Loucy (cell line): ENCODE data around the gene CHIC2.

Source experiments
- H2AFZ ChIP-seq: fragments of 200-600 bp; sonication (generic); 2 replicates; pipeline ENCODE4 v1.6.0; 2016; ENCODE audit warnings: antibody characterized with exemption, mild to moderate bottlenecking, low read length, moderate library complexity
- H3F3A ChIP-seq: fragments of 200-600 bp; 2 replicates; pipeline ENCODE4 v1.6.0; 2016; ENCODE audit warnings: antibody characterized with exemption, low read depth, mild to moderate bottlenecking
- H3K27me3 ChIP-seq: fragments of 200-600 bp; sonication (generic); 2 replicates; pipeline ENCODE4 v1.6.1; 2014; ENCODE audit warnings: low read length, mild to moderate bottlenecking; ENCODE audit not compliant: insufficient read depth, poor library complexity, severe bottlenecking
- H3K36me3 ChIP-seq: fragments of 200-600 bp; sonication (generic); 2 replicates; pipeline ENCODE4 v1.6.1; 2016; ENCODE audit warnings: low read length; ENCODE audit not compliant: insufficient read depth
- H3K4me1 ChIP-seq: fragments of 200-600 bp; sonication (generic); 2 replicates; pipeline ENCODE4 v1.5.1; 2014; ENCODE audit warnings: low read length, mild to moderate bottlenecking; ENCODE audit not compliant: insufficient read depth, poor library complexity, severe bottlenecking
- H3K4me2 ChIP-seq: fragments of 200-600 bp; sonication (generic); 2 replicates; pipeline ENCODE4 v1.6.0; 2014; ENCODE audit warnings: antibody characterized with exemption, low read length, low read depth, mild to moderate bottlenecking; ENCODE audit not compliant: poor library complexity, severe bottlenecking
- H3K4me3 ChIP-seq: fragments of 200-600 bp; sonication (generic); 2 replicates; pipeline ENCODE4 v1.5.1; 2014; ENCODE audit warnings: low read length, mild to moderate bottlenecking, mixed read lengths; ENCODE audit not compliant: poor library complexity, severe bottlenecking
- H3K79me2 ChIP-seq: fragments of 200-600 bp; sonication (generic); 2 replicates; pipeline ENCODE4 v1.6.1; 2014; ENCODE audit warnings: low read length; ENCODE audit not compliant: insufficient read depth
- H3K9ac ChIP-seq: fragments of 200-600 bp; sonication (generic); 2 replicates; pipeline ENCODE4 v1.6.0; 2014; ENCODE audit warnings: mild to moderate bottlenecking, low read depth, low read length, moderate library complexity; ENCODE audit not compliant: poor library complexity, severe bottlenecking
- H3K9me2 ChIP-seq: fragments of 200-600 bp; sonication (generic); replicated peaks from 2 replicates; pipeline ENCODE4 v1.6.1; 2016; ENCODE audit warnings: low read depth, low read length, mixed read lengths
- H3K9me3 ChIP-seq: fragments of 200-600 bp; sonication (generic); 2 replicates; pipeline ENCODE4 v1.6.1; 2014; ENCODE audit warnings: mild to moderate bottlenecking, antibody characterized with exemption, low read length, low read depth; ENCODE audit not compliant: insufficient read depth
- H4K20me1 ChIP-seq: fragments of 200-600 bp; sonication (generic); 2 replicates; pipeline ENCODE4 v1.6.0; 2014; ENCODE audit warnings: antibody characterized with exemption, low read length, mild to moderate bottlenecking; ENCODE audit not compliant: insufficient read depth, poor library complexity, severe bottlenecking
- CTCF ChIP-seq: fragments of 200-600 bp; sonication (generic); conservative IDR thresholded peaks from 2 replicates; pipeline ENCODE4 v1.5.1; 2014; ENCODE audit warnings: mild to moderate bottlenecking, antibody characterized with exemption, low read length
- EZH2phosphoT487 ChIP-seq: fragments of 200-600 bp; IDR thresholded peaks from 2 replicates; pipeline ENCODE4 v1.6.1; 2018; ENCODE audit warnings: antibody characterized with exemption, mild to moderate bottlenecking, moderate library complexity, borderline replicate concordance

Gene CHIC2

DNA sequence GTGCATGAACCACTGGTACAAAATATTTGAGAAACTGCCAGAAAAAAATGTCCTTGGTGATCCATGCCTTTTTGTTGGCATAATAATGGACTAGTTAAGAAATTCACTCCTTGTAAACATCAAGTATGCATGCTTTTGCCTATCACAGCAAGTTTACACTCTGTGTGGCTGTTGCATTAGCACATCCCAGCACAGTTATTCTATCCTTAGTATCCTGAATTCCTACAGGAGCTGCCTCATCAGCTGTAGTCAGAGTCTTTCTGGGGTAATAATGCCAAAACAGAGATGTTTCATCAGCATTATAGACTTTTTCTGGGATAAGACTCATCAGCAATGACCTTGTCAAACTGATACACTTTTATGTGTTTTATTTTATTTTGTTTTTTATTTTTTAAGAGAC is 82.8 kb downstream of the CHIC2 start:
- Histone ChIP-seq H3K27me3 (no peaks in the 10 kb centered on the region), H3K4me2 (no peak overlapping the region), H3K79me2 (no peaks in the 10 kb centered on the region), H3K9me3 (no peaks in the 10 kb centered on the region), H3F3A (no peaks in the 10 kb centered on the region), H3K4me1 (no peaks in the 10 kb centered on the region), H3K9me2 (no peaks in the 10 kb centered on the region), H3K9ac (no peak overlapping the region), H3K36me3 (no peaks in the 10 kb centered on the region), H4K20me1 (no peaks in the 10 kb centered on the region), H3K4me3 (no peak overlapping the region), H2AFZ (no peak overlapping the region)
- TF ChIP-seq EZH2phosphoT487 (no peak), CTCF (no peak)

DNA sequence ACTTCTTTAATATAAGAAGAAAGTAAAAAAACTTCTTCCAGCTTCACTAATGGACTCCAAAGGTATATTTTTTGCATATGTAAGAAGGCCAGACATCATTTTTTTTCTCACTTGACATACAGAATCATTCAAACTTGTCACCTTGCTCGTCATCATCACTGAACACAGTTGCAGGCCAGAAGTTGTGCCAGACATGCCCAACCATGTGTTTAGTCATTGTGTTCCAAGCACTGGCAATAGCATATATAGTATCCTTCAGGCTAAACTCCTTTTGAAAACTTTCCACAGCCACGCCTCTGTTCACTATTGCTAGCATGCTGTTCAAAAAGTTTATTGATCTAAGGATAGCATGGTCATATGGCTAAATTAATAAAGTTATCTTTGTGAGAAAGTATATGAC is 83.3 kb downstream of the CHIC2 start:
- H3F3A ChIP-seq: no peaks in the 10 kb centered on the region
- H3K4me3 ChIP-seq: no peak overlapping the region
- no peaks in the 10 kb centered on the region for H3K79me2 ChIP-seq
- H4K20me1 ChIP-seq: no peaks in the 10 kb centered on the region
- no peaks in the 10 kb centered on the region for H3K36me3 ChIP-seq
- H3K9ac ChIP-seq: no peak overlapping the region
- no peak for TF ChIP-seq CTCF
- TF ChIP-seq EZH2phosphoT487: no peak
- H3K4me2 ChIP-seq: no peak overlapping the region
- H3K27me3 ChIP-seq: no peaks in the 10 kb centered on the region
- H3K4me1 ChIP-seq: no peaks in the 10 kb centered on the region
- no peaks in the 10 kb centered on the region for H3K9me3 ChIP-seq
- no peak overlapping the region for H2AFZ ChIP-seq
- H3K9me2 ChIP-seq: no peaks in the 10 kb centered on the region

GRCh38 chr4:53974561-53974960 is 89.8 kb downstream of the CHIC2 start:
- no peak overlapping the region for H3K9ac ChIP-seq
- no peak overlapping the region for H3K4me2 ChIP-seq
- no peaks in the 10 kb centered on the region for H3K4me1 ChIP-seq
- H3K9me3 ChIP-seq: no peaks in the 10 kb centered on the region
- H3K79me2 ChIP-seq: no peaks in the 10 kb centered on the region
- no peak overlapping the region for H2AFZ ChIP-seq
- no peak overlapping the region for H3K4me3 ChIP-seq
- TF ChIP-seq EZH2phosphoT487 (no peak), CTCF (no peak)
- H3K36me3 ChIP-seq: no peaks in the 10 kb centered on the region
- no peaks in the 10 kb centered on the region for H3K27me3 ChIP-seq
- H3F3A ChIP-seq: no peaks in the 10 kb centered on the region
- H4K20me1 ChIP-seq: no peaks in the 10 kb centered on the region
- no peaks in the 10 kb centered on the region for H3K9me2 ChIP-seq
